GM21619 (cell line): ENCODE measurements around the gene FNBP1.
A peak's percentile ranks its signal among the peaks of the same experiment; 100 is the strongest.
"Not testable (repeated sequence)": the region's sequence is repeated elsewhere in the genome, so short reads cannot be mapped to it uniquely, and the experiment has no call there.

Experiments
- ATAC-seq: cut with Tn5 transposase; IDR thresholded peaks from one replicate; pipeline ENCODE4 v1.9.1; 2021; ENCODE audit not compliant: unreplicated experiment

Gene FNBP1

DNA sequence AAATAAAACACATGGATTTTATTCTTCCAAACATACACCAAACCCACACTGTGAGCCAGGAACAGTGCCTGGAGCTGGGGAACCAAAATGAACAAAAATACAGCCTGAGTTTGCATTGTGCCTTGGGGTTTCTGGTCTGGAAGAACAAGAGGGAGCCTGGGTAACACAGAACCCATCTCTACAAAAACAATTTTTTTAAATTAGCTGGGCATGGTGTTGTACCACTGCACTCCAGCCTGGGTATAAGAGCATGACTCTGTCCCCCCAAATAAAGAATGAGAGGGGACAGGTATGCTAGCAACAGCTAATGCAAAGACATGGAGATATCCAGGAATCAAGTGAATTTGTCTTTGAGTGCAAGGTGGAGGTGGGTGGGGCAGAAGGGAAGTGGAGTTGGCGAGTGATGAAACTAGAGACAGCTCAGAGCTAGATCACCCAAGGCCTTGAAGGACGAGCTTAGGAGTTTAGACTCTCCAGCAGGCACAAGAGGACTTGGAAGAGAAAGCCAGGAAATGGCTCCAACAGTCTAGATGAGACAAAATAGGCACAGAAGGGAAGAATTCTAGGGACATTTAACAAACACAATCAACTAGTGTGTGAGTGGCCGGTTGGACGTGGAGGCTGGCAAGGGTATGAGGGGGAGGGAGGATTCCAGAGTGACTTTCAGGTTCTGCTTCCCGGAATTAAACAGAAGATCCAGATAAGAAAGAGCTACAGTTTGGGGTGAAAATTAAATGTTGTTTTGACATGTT, 47.4 kb downstream of the FNBP1 start:
- ATAC-seq = no peak

DNA sequence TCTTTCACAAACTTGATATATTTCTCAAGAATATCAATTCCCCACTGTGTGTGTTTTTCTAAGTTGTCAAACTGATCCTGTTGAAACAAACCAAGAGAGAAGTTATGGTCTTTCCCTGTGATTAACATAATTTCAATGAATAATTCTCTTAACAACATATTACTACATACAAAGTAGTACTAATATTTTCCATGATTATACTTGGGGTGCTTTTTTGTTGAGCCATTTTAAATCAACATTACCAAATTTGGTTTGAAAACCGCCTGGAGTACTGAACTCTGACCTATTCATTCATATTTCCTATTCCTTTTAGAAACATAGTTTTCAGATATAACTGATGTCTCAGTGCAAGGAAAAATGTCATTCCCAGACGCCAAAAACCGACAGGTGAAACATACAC, 48.1 kb downstream of the FNBP1 start:
- no peak for ATAC-seq

DNA sequence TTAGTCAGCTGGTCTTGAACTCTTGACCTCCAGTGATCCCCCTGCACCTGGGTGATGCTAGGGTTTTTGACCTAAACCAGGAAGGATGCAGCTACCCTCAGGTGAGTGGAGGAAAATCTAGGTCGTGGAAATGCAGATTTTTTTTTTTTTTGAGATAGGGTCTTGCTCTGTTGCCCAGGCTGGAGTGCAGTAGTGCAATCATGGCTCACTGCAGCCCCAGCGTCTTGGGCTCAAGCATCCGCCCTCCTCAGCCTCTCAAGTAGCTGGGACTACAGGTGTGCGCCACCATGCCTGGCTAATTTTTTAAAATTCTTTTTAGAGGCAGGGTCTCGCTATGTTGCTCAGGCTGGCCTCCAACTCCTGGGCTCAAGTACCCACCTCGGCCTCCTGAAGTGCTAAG, 51.9 kb downstream of the FNBP1 start:
- not testable (repeated sequence) for ATAC-seq

DNA sequence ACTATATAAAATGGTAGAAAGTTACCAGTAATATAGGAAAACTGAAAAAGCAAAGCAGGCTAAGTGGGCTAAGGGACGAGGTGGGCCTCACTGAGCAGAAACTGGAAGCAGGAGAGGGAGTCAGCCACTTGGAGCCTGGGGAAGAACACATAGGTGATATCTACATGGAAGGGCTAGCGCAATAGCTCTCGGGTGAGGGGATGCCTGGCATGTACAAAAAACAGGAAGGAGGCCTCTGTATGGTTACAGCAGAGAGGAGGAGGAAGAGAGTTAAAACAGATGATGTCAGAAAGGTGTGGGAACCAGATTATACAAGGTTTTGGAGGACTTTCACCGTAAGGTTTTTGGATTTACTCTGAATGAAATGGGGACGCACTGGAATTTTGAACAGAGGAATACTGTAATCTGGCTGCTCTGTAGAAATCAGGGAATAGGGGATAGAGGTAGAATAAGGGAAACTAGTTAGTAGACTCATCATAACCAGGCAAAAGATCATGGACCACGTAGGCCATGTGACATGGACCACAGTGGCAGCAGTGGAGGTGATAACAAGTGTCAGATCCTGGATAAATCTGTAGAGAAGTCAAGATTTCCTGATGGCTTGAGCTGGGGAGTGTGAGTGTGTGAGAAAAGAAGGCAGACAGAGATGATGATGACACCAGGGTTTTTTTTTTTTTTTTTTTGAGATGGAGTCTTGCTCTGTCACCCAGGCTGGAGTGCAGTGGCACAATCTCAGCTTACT, 52.5 kb downstream of the FNBP1 start:
- no peak for ATAC-seq

DNA sequence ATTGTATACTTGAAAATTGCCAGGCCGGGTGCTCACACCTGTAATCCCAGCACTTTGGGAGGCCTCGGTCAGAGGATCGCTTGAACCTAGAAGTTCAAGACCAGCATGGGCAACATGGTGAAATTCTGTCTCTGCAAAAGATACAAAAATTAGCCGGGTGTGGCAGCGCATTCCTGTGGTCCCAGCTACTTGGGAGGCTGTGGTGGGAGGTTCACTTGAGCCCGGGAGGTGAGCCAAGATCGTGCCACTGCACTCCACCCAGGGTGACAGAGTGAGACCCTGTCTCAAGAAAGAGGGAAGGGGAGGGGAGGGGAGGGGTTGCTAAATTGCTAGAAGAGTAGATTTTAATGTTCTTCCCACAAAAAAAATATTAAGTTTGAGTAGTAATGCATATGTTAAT, 53.2 kb downstream of the FNBP1 start:
- ATAC-seq = no peak

DNA sequence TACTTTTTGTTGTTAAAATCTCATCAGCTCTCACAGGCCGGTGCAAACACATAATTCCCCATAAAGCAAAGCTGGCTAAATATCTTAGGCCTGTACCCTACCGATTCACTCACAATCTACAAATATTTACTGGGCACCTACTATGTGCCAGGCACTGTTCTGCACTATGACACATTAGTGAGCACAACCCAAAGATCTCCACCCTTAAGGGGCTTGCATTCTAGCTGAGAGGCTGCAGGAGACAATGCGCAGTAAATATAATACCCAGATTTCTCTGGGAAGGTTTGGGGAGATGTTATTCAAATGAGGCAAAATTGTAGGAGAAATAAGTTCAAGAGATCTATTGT, 53.7 kb downstream of the FNBP1 start:
- no peak for ATAC-seq

DNA sequence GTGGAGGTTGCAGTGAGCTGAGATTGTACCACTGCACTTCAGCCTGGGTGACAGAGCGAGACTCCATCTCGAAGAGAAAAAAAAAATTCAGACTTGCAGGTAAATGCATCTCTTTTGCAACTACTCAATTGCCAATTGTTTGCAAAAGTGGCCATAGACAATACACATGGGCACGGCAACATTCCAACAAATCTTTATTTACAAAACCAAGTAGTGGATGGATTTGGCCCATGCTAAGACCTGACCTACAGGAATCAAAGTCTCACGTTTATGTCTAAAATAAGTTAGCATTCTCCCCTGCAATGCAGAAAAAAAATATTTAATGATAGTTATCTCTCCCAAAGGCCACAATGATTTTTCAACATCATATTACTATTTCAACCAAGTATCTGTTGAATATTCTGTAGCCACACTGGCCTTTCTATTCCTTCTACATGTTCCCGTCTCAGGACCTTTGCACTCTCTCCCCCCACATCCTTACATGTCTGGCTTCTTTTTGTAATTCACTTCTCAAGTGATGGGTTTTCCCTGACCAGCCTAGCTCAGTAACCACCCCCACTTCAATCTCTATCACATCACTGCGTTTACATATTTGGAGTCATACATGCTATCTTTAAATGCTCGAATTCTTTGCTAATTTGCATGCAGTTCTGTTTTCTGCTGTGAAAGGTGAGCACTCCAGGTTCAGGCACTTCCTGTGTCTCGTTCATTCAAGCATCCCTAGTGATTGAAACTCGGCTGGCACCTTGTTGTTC, 54.2 kb downstream of the FNBP1 start:
- peak; percentile 53 for ATAC-seq

DNA sequence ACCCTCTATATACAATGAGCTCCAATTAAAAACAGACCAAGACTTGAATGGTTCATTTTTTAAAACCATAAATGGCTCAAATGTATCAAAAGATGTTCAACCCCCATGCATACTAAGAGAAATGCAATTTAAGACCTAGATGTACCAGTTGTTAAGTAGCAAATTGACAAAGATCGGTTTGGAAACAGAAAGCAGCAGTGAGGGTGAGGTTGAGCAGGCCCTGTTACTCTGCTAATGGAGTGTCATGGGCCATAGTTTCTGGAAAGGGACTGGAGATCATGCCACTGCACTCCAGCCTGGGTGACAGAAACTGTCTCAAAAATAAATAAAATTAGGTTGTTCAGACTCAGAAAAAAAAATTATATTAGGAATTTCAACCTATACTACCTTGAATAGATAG, 55.0 kb downstream of the FNBP1 start:
- no peak for ATAC-seq

DNA sequence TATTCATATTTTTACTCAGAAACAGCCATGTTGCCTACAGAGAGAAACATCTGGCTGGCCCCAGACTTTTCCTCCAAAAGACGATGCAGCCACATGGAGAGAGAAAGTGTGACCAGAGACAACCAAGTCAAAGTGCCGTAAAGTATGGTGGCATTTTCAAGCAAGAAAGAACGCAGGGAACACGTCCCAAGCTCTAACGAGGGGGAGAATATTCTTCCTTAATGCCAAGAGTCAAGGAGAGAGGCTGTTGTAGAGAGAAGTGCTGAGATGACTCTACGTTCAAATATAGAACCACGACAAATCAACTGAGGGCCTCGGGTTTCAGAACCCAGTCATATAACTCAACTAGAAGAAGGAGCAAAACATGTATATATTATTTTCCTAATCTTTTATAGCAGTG, 55.9 kb downstream of the FNBP1 start:
- ATAC-seq = no peak

DNA sequence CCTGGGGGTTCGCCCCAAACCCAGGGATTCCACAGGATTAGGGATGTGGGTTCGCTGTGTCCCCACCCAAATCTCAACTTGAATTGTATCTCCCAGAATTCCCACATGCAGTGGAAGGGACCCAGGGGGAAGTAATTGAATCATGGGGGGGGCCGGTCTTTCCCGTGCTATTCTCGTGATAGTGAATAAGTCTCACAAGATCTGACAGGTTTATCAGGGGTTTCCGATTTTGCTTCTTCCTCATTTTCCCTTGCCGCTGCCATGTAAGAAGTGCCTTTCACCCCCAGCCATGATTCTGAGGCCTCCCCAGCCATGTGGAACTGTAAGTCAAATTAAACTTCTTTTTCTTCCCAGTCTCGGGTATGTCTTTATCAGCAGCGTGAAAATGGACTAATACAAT, 58.4 kb downstream of the FNBP1 start:
- not testable (repeated sequence) for ATAC-seq

DNA sequence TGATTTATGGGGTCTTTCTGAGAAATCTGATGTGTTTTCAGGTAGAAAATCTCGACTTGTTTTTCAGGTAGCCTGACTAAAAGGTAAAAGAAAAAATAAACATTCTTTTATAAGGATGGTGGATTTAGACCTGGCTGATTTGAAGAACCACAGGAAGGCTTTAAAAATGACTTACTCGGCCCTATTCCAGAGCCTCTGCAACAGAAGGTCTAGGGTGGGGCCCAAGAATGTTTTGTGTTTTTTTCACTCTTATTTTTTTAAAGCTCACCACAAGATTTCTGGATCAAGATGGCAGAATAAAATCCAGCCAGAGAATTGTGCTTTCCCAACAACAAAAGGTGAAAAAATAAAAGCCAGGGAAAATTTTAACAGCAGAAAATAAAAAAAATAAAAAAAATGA, 59.1 kb downstream of the FNBP1 start:
- no peak for ATAC-seq

DNA sequence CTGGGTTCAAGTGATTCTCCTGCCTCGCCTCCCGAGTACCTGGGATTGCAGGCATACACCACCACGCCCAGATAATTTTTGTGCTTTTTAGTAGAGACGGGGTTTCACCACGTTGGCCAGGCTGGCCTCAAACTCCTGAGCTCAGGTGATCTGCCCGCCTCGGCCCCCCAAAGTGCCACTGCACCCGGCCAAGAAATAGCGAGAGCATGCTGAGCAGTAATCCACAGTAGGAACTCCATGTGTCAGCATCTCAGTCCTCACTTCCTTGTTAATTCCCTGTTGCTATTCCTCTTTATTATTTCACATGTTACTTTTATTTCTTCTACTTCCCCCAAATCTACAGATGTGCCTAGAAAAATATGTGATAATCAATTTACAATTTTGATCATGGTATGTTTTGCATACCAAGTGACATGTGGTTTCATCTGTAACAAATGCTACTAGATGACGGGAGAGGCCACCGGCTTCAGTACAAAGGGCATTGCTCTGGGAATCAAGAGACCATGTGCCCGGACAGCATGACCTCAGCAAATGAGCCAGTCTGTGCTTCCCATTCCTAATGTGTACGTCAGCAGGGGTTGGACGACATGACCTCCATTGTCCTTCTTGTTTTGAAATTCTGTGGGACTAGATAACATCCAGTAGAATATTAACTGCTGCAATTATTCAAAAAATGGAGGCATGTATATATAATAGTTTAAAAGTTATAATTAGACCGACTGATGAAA, 61.6 kb downstream of the FNBP1 start:
- ATAC-seq = no peak

DNA sequence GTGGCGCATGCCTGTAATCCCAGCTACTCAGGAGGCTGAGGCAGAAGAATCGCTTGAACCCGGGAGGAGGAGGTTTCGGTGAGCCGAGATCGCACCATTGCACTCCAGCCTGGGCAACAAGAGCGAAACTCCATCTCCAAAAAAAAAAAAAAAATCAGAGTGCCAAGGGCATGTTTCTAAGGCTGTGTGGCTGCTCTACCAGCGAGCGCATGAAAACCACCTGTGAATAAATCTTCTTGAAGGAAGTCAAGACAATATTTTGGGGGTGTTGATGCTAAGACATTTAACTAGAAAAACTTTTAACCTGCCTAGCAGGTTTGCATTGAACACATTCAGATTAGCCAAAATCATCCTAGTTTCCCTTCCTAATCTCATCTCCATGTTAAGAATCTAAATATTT, 62.8 kb downstream of the FNBP1 start:
- not testable (repeated sequence) for ATAC-seq

DNA sequence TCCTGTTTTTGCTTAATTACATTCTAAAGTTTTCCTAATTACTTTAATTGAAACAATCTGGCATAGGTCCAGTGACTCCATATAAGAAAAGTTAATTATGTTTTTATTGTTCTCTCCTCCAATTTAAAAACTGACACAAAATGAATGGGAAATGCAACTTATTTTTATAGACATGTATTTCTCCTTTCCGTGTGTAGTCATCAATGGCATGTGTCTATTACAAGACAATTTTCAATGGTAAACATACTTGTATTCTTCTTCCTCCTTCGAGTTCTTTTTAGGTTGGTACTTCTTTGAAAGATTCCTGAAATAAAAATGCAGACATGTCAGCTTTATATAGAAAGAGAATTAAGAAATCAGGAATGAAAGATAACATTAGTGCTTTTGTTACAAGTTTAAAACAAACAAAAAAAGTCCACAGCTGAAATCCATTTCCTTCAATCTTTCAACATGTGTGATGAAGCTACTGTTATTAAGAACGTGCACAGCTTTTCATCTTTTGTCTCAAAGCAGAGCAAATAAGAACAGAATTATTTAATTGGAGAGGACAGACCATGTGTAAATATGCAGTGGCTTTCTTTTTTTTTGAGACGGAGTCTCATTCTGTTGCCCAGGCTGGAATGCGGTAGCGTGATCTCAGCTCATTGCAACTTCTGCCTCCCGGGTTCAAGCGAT, 63.8 kb downstream of the FNBP1 start:
- ATAC-seq = no peak

DNA sequence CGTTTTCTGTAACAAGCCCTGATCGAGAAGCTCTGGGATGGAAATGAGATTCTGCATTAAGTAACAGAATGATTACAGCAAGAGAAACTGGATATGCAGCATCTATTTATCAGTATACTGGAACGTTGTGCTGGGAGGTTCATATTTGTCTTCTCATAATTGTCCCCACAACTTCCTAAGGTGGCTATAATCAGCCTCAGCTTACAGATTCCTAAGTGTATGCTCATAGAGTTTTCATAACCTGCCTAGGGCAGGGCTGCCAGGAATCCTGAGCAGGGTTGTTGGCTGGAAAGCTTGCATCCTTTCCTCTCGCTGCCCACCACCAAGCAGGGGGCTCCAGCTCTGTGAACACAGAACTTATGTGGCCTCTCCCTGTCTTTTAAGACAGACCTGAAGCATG, 70.2 kb downstream of the FNBP1 start:
- no peak for ATAC-seq

DNA sequence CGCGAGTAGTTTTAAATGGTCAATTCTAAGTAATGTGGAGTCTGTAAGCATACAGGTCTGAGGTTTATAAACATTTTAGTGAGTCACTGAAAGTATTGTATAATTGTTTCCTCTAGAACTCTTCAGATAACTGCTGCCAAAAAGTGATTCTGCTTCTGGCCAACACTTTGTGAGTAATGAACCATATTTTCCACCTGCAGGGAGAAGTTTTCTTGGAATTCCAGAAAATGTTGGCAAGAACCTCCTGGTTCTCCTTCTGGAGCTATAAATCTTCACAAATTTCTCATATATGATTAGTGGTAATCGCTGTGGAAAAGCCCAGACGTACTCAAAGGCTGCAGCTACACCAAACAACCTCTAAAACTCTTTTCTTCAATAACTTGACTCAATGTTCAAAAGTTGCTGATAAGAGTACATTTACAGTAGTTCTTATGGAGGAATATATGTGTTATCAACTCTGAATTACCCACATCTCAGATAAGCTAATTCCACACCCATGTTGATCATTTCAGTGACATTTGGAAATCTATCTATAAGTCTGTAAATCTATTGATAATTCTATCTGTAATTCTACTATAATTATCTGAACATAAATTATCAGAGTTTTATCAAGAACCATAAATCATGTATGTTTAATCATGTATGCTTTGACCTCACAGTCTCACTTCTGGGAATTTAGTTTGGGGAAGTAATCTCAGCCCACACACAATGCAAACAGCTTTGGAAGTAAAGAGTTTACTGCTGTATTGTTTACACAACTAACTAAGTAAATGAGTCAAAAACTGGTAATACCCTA, 74.1 kb downstream of the FNBP1 start:
- no peak for ATAC-seq

DNA sequence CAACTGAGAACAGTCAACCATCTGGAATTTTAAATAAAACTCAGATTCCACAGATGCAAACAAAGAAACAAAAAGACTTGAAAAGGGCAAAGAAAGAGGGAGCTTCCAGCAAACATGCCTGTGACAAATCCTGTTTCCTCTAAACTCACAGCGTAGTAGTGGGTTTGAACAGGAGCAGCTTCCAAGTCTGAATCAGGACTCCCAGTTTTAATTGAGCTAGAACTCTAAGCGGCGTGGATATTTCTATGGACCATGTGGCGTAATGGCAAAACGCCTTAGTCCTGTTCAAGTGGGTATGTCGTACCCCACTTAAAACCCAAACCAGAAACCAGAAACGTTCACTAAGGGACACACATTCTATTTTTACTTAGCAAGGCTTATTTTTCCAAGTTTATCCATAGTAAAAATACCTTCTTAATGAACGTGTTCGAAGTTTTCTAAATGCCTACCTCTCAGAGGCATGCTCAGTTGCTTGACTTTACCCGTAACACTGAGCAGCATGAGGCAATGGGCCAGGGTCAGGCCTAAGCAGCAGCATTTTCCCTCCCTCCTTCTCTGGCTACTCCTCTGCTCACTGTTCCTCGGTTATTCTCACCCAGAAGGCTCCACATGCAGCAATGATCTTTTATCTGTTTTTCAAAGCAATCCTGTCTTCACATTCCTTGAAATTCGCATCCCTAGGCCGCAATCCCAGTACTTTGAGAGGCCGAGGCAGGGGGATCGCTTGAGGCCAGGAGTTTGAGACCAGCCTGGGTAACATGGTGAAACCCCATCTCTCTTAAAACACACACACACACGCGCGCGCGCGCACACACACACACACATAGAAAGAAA, 77.9 kb downstream of the FNBP1 start:
- ATAC-seq = no peak

DNA sequence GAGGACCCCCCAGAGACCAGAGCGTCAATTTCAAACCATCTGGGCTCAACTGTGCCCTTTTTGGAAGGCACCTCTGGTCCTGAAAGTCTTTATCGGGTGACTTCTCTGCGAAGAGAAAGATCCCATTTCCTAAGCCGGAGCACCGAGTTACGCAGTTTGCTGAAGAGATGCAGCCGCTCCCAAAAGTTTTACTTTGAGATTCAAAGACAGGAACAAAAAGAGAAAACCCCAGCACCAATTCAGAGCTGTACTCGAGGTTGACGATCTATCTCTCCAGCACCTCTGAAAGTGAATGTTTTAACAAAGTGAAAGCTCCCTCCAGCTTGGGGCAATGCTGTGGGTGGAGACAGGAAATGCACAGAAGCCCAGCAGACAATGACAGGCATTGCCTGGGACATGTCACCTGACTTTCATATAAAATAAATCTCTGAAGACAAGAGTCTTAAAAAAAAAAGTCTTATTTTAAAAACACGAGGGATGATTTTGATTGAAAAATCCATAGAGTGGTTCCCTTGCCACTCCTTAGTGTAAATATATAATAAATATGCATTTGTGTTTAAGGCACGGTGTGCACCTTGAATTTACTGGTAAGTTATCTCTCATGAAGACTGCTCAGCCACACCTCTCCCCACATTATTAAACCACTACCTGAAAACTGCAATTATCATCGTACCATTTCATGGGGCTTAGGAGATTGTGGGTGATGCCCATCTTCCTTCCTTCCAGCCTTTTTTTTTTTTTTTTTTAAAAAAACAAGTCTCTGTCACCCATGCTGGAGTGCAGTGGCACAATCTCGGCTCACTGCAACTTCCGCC, 79.9 kb downstream of the FNBP1 start:
- ATAC-seq = peak; percentile 89
